Right cardiac atrium (tissue), 5 donors: ENCODE data around the gene OSBPL8. TPM values are rescaled to one million over a fixed set of nuclear protein-coding genes. Genes with fewer than 3 reads are reported as not detected.
"Not testable (repeated sequence)": the region's sequence is repeated elsewhere in the genome, so short reads cannot be mapped to it uniquely, and the experiment has no call there.

ENCODE experiments used
- ATAC-seq, 2 donors: fragments of 200-7000 bp; cut with Tn5 transposase; one replicate each; pipeline versions ENCODE4 v1.8.0 to v1.9.1; 2020; ENCODE audit warnings: moderate library complexity in 2 of 2, mild to moderate bottlenecking in 1 of 2
- DNase-seq, 3 donors: peaks; one replicate each; pipeline ENCODE4 v3.0.0-alpha.2; 2020
- H3K27ac ChIP-seq: one replicate; pipeline ENCODE4 v1.5.1; 2013; ENCODE audit warnings: mild to moderate bottlenecking, low read length, control low read depth, moderate library complexity
- H3K27me3 ChIP-seq: one replicate; pipeline ENCODE4 v1.6.1; 2013; ENCODE audit not compliant: control insufficient read depth, insufficient read depth
- H3K4me1 ChIP-seq: one replicate; pipeline ENCODE4 v1.6.1; 2013; ENCODE audit warnings: low read length; ENCODE audit not compliant: control insufficient read depth, insufficient read depth
- H3K4me3 ChIP-seq: one replicate; pipeline ENCODE4 v1.5.1; 2013; ENCODE audit warnings: low read length, control low read depth
- H3K9me3 ChIP-seq: one replicate; pipeline ENCODE4 v1.6.1; 2013; ENCODE audit warnings: low read length; ENCODE audit not compliant: control insufficient read depth
- WGBS: extraction: QIAGEN DNeasy Blood & Tissue Kit; methylation state at CpG from one replicate; pipeline ENCODE4 v1.1.7; 2013; 5-methylcytosine and 5-hydroxymethylcytosine counted together
- intact Hi-C, 4 donors: fragments of 100-400 bp; cut with DNase I; formaldehyde crosslinking; loops; one replicate each; pipeline versions ENCODE4 v1.11.0 to v1.14.0; 2022 to 2023
- polyA plus RNA-seq: library from polyadenylated mRNA; stranded (reverse); fragments of 200-250 nt; gene quantifications from one replicate; pipeline ENCODE4 v1.2.3, GENCODE V29; 2013
- total RNA-seq, 4 donors: library from RNA; stranded (reverse); fragmentation: NEBNext Ultra II Directional; extraction: Animal tissue kit (Norgen Biotek cat#: 25700); gene quantifications; one replicate each; pipeline ENCODE4 v1.2.1, GENCODE V29; 2021
- donor health status: healthy with polysubstance abuse.
- donor health status: DM: no; HTN: yes; CAD: no.
- donor health status: DM: no; HTN: no; CAD: no.
- donor health status: DM: no; HTN: yes; CAD: no; lungs with severe emphysema.
- donor health status: DM: yes; HTN: yes; CAD: no.

OSBPL8 gene
- total and polyA plus RNA-seq, 5 donors: 5.5 to 33.1 (median 30.7) TPM

DNA sequence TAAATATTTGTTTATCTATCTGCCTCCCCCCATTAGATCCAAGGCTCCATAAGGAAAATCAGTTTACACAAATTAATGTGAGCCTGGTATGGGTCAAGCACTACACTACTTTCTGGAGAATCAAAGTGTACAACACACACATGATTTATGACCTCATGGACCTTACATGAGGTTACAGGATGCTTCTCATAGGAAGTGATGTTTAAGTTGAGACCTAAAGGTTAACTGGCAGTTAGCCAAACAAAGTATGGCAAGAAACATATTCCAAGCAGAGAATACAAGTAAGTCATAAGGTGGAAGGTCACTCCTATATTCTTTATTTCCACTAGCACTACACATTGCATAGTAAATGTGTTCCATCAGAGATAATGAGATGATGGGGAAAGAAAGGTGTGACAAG, 39.2 kb downstream of the OSBPL8 start:
- intact Hi-C loops: no loop called here
- no peak for ATAC-seq

DNA sequence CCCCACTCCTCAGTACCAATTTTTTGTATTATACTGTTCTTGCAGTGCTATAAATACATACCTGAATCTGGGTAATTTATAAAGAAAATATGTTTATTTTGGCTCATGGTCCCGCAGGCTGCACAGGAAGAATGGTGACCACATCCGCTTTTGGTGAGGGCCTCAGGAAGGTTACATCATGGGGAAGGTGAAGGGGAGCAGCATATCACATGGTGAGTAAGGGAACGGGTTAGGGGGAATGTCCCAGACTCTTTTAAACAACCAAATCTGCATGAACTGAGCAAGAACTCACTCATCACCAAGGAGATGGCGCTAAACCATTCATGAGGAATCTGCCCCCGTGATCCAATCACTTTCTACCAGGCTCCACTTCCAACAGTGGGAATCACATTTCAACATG, 40.0 kb downstream of the OSBPL8 start:
- ATAC-seq (no peak), DNase-seq (no peak)
- Histone ChIP-seq H3K9me3 (no peaks in the 10 kb centered on the region), H3K4me3 (no peak overlapping the region), H3K27ac (no peak overlapping the region), H3K27me3 (no peaks in the 10 kb centered on the region), H3K4me1 (no peaks in the 10 kb centered on the region)
- WGBS: 82% methylated on average over 5 of the region's 5 CpGs
- intact Hi-C loops: no loop called here

More for the DNA sequence above, 39.2 kb downstream of the OSBPL8 start:
- H3K4me3 ChIP-seq: no peak overlapping the region
- DNase-seq: no peak
- H3K27me3 ChIP-seq: no peaks in the 10 kb centered on the region
- no peaks in the 10 kb centered on the region for H3K9me3 ChIP-seq
- no peaks in the 10 kb centered on the region for H3K4me1 ChIP-seq
- H3K27ac ChIP-seq: no peak overlapping the region

DNA sequence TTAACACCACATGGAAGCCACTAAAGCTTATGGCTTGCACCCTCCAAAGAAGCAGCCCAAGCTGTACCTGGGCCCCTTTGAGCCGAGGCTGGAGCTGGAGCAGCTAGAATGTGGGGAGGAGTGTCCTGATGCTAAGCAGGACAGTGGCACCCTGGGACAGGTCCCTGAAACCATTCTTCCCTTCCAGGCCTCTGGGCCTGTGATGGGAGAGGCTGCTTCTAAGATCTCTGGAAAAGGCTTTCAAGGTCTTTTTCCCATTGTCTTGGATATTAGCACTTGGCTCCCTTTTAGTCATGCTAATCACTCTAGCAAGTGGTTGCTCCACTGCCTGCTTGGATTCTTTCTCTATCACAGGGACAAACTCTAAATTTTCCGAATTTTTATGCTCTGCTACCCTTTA, 40.9 kb downstream of the OSBPL8 start:
- WGBS: 95% methylated on average over 2 of the region's 2 CpGs

DNA sequence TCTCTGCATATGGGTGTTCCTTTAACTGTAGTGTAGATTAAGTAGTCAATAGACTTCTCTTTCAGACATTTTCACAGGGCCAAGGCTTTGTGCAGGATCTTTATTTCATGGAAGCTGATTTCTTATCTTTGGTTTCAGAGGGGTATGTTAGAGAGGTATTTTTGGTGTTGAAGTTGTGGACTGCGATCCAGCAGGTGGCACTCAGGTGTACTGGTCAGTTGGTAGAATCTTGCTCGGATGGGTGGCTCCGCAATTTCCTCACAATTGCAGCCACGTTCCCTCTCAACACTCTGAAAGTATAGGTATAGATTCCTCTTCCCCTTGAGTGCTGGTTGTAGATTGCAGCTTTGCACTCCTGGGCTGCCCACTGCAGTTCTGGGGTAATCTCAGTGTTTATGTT, 44.3 kb downstream of the OSBPL8 start:
- WGBS: 92% methylated on average over 4 of the region's 4 CpGs
- ATAC-seq: no peak

More for the DNA sequence above, 40.9 kb downstream of the OSBPL8 start:
- intact Hi-C loops: no loop called here
- Histone ChIP-seq H3K4me3 (no peak overlapping the region), H3K4me1 (no peaks in the 10 kb centered on the region), H3K9me3 (no peaks in the 10 kb centered on the region), H3K27ac (no peak overlapping the region), H3K27me3 (no peaks in the 10 kb centered on the region)
- DNase-seq: no peak
- ATAC-seq: no peak

DNA sequence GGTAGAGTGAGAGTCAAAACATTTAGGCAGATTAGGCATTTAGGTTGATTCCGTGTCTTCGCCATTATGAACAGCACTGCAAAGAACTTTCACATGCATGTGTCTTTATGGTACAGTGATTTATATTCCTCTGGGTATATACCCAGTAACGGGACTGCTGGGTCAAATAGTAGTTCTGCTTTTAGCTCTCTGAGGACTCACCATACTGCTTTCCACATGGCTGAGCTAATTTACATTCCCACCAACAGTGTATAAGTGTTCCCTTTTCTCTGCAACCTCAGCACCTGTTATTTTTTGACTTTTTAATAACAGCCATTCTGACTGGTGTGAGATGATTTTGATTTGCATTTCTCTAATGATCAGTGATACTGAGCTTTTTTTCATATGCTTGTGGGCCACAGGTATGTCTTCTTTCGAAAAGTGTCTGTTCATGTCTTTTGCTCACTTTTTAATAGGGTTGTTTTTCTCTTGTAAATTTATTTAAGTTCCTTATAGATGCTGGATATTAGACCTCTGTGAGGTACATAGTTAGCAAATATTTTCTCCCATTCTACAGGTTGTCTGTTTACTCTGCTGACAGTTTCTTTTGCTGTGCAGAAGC, 48.4 kb downstream of the OSBPL8 start:
- H3K27ac ChIP-seq, intact Hi-C loops, ATAC-seq, H3K4me3 ChIP-seq, H3K9me3 ChIP-seq, DNase-seq, H3K4me1 ChIP-seq, H3K27me3 ChIP-seq: not testable (repeated sequence)
- WGBS: 94% methylated on average over 4 of the region's 4 CpGs

More for the DNA sequence above, 44.3 kb downstream of the OSBPL8 start:
- Histone ChIP-seq H3K27me3 (no peaks in the 10 kb centered on the region), H3K4me1 (no peaks in the 10 kb centered on the region), H3K27ac (no peak overlapping the region), H3K9me3 (no peaks in the 10 kb centered on the region), H3K4me3 (no peak overlapping the region)
- intact Hi-C loops: no loop called here
- no peak for DNase-seq

DNA sequence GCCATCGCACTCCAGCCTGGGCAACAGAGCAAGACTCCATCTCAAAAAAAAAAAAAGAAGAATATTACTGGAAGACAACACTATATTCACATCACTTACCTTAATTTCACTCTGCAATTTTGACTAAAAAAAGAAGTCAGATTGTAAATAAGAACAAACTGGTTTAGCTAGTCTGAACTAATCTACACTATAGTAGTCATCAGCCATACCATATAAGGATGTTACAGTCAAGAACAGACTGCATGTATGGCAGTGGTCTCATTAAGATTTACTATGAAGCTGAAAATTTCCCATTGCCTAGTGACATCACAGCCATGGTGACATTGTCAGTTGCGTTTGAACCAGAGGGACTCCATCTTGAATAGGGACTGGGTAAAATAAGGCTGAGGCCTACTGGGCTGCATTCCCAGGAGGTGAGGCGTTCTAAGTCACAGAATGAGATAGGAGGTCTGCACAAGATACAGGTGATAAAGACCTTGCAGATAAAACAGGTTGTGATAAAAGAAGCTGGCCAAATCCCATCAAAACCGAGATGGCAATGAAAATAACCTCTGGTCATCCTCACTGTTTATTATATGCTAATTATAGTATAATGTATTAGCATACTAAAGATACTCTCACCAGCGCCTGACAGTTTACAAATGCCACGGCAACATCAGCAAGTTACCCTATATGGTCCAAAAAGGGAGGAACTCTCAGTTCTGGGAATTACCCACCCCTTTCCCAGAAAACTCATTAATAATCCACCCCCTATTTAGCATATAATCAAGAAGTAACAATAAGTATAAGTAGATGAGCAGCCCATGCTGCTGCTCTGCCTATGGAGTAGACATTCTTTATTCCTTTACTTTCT, 51.2 kb downstream of the OSBPL8 start:
- Histone ChIP-seq H3K27me3 (no peaks in the 10 kb centered on the region), H3K4me1 (no peaks in the 10 kb centered on the region), H3K4me3 (no peak overlapping the region), H3K27ac (no peak overlapping the region), H3K9me3 (no peaks in the 10 kb centered on the region)
- DNase-seq: no peak
- WGBS: 81% methylated on average over 6 of the region's 6 CpGs
- ATAC-seq: no peak
- intact Hi-C loops: no loop called here

DNA sequence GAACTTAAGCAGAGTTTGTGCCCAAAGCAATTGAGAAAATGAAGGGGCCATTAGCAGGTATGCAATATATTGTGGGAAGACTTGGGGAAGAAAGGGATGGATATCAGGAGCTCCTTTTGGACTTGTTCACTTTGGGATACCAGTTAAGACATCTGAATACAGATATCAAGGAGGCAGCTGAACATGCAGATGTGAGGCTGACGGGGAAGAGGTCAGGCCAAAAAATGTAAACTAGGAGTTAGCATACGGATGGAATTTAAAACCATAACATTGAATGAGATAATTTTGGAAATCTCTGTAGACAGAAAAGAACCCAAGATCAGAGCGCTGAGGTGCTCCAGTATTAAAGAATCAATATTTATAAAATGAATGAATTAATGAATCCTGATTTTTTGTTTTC, 53.4 kb downstream of the OSBPL8 start:
- Histone ChIP-seq H3K4me3 (no peak overlapping the region), H3K4me1 (no peaks in the 10 kb centered on the region), H3K27me3 (no peaks in the 10 kb centered on the region), H3K27ac (no peak overlapping the region), H3K9me3 (no peaks in the 10 kb centered on the region)
- ATAC-seq: no peak
- DNase-seq: no peak
- WGBS: 96% methylated on average over 3 of the region's 3 CpGs
- intact Hi-C loops: no loop called here

DNA sequence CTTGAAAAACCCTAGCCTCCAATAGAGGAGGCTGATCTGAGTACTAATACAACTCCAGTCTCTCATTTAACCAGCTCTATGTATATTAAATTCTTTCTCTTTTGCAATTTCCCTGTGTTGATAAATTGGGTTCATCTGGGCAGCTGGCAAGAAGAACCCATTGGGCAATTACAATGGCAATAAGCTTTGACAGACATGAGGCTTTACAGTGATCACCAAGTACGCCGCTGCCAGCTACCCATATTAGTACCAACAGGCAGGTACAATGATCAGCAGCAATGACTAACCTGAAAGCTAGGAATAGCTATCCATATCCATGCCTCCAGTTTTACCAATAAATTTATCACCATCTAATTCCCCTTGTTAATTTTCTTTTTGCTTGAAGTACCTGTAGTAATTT, 54.5 kb downstream of the OSBPL8 start:
- Histone ChIP-seq H3K9me3 (no peaks in the 10 kb centered on the region), H3K4me1 (no peaks in the 10 kb centered on the region), H3K27me3 (no peaks in the 10 kb centered on the region), H3K27ac (no peak overlapping the region), H3K4me3 (no peak overlapping the region)
- intact Hi-C loops: no loop called here
- ATAC-seq (no peak), DNase-seq (no peak)
- WGBS: 97% methylated on average over 2 of the region's 2 CpGs

DNA sequence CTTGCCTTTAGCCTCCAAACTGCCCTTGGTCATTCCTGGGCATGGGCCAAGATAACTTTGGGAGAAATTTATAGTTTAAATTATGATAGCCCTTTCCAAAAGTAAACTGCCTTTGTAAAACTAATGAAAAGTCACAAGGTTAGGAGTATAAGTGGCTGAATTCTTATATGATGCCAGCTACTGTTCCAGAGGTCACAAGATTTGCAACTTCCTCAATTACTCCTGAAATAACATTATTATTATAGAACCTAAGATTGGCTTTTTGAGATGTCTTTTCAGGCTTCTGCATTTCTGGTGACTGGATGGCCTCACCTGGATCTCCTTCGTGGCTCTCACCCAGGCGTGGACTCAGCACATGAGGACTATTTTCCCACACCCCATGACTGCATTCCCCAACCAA, 55.0 kb downstream of the OSBPL8 start:
- DNase-seq: no peak
- H3K27ac ChIP-seq: no peak overlapping the region
- H3K4me1 ChIP-seq: no peaks in the 10 kb centered on the region
- intact Hi-C loops: no loop called here
- H3K9me3 ChIP-seq: no peaks in the 10 kb centered on the region
- H3K4me3 ChIP-seq: no peak overlapping the region
- 97% methylated on average over 2 of the region's 2 CpGs for WGBS
- H3K27me3 ChIP-seq: no peaks in the 10 kb centered on the region
- ATAC-seq: no peak

DNA sequence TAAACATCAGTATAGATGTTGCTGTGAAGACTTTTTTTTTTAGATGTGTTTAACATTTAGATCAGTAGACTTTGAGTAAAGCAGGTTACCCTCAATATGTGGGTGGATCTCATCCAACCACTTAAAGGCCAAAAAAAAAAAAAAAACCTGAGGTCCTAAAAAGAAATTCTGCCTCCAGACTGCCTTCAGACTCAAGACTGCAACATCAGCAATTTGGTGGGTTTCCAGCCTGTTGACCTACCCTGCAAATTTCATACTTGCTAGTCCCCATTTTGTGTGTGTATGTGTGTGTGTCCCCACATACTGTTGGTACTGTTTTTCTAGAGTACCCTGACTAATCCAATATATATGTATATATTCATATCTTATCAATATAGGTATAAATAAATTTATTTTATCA, 55.6 kb downstream of the OSBPL8 start:
- ATAC-seq (no peak), DNase-seq (no peak)
- Histone ChIP-seq H3K27ac (no peak overlapping the region), H3K4me3 (no peak overlapping the region), H3K4me1 (no peaks in the 10 kb centered on the region), H3K27me3 (no peaks in the 10 kb centered on the region), H3K9me3 (no peaks in the 10 kb centered on the region)
- intact Hi-C loops: no loop called here

DNA sequence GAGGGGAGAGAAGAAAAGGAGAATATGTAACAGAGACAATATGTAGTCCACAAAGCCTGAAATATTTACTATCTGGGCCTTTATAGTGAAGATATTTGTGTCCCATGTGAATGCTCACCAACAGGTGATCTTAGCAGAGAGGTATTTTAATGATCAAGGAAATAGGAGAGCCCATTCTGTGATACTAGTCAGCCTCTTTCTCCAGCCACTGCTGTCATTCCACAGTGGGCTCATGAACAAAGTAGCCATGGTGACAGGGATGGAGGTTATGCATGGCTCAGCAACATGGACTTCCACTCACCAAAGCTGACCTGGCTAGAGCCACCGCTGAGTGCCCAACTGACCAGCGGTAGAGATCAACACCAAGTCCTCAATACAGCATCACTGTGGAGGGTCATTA, 58.2 kb downstream of the OSBPL8 start:
- WGBS: 98% methylated on average over 2 of the region's 2 CpGs
- intact Hi-C loops: no loop called here
- no peak for ATAC-seq

More for the DNA sequence above, 58.2 kb downstream of the OSBPL8 start:
- Histone ChIP-seq H3K27me3 (no peaks in the 10 kb centered on the region), H3K4me3 (no peak overlapping the region), H3K9me3 (no peaks in the 10 kb centered on the region), H3K4me1 (no peaks in the 10 kb centered on the region), H3K27ac (no peak overlapping the region)
- no peak for DNase-seq
